ENCODE results near the gene SLC6A9. TPM values are rescaled to one million over a fixed set of nuclear protein-coding genes. Genes with fewer than 3 reads are reported as not detected.

The SLC6A9 gene
- total RNA-seq, 1 experiment from 2014 or later: 9.2 TPM

GRCh38 chr1:43961692-43962091 lies 69.6 kb downstream of the SLC6A9 start:
- no peaks in the 10 kb centered on the region for H3K4me1 ChIP-seq (ENCODE audit: control insufficient read depth, insufficient read depth, low read length)
- no peak for ATAC-seq
- no peak overlapping the region for H3K4me3 ChIP-seq (ENCODE audit: low read depth in 2 of 2, low read length in 2 of 2)
- peaks cover 3% of the 10 kb centered on the region for H3K36me3 ChIP-seq (ENCODE audit: control insufficient read depth, insufficient read depth, low read length)
- in situ Hi-C loops (cut with HindIII; ENCODE audit: low pct_unique_long_range_greater_than_20kb, low sequenced_read_pairs) (no loop called here), intact Hi-C loops (cut with micrococcal nuclease; ENCODE audit: unreplicated experiment) (no loop called here)
- POLR2A ChIA-PET: no interaction called here
- TF ChIP-seq SIN3A (IDR thresholded peaks at IDR 0.05; ENCODE audit: borderline replicate concordance, insufficient read depth, low read depth, low read length) (no peak), TCF7L2 (IDR thresholded peaks at IDR 0.05; ENCODE audit: low read depth, low read length) (no peak), POLR2AphosphoS5 (IDR thresholded peaks at IDR 0.05; ENCODE audit: low read depth, low read length) (no peak), CTCF (IDR thresholded peaks at IDR 0.05) (no peak), REST (IDR thresholded peaks at IDR 0.05; ENCODE audit: insufficient read depth in 1 of 2, low read depth in 2 of 2, low read length in 1 of 2) (no peak)
- BruUV-seq (replicated peaks): no TSS peak
- CTCF ChIA-PET: no interaction called here
- H3K27ac ChIP-seq (ENCODE audit: low read length): no peak overlapping the region
- H3K27me3 ChIP-seq (ENCODE audit: control insufficient read depth, insufficient read depth, low read length): no peaks in the 10 kb centered on the region
- no peak for DNase-seq (ENCODE audit: low read depth, low spot score)
- H3K9me3 ChIP-seq (ENCODE audit: control insufficient read depth, insufficient read depth, low read depth, low read length): no peaks in the 10 kb centered on the region

GRCh38 chr1:43960798-43961197 lies 70.5 kb downstream of the SLC6A9 start:
- no TSS peak for BruUV-seq (replicated peaks)
- ChIA-PET POLR2A (no interaction called here), CTCF (no interaction called here)
- in situ Hi-C loops (cut with HindIII; ENCODE audit: low pct_unique_long_range_greater_than_20kb, low sequenced_read_pairs): no loop called here
- Histone ChIP-seq H3K36me3 (ENCODE audit: control insufficient read depth, insufficient read depth, low read length) (peaks cover 3% of the 10 kb centered on the region), H3K27me3 (ENCODE audit: control insufficient read depth, insufficient read depth, low read length) (no peaks in the 10 kb centered on the region), H3K4me1 (ENCODE audit: control insufficient read depth, insufficient read depth, low read length) (no peaks in the 10 kb centered on the region), H3K4me3 (ENCODE audit: low read depth in 2 of 2, low read length in 2 of 2) (no peak overlapping the region), H3K9me3 (ENCODE audit: control insufficient read depth, insufficient read depth, low read depth, low read length) (no peaks in the 10 kb centered on the region), H3K27ac (ENCODE audit: low read length) (no peak overlapping the region)
- DNase-seq (ENCODE audit: low read depth, low spot score) (no peak), ATAC-seq (no peak)
- intact Hi-C loops (cut with micrococcal nuclease; ENCODE audit: unreplicated experiment): no loop called here
- no peak for TF ChIP-seq REST (IDR thresholded peaks at IDR 0.05; ENCODE audit: insufficient read depth in 1 of 2, low read depth in 2 of 2, low read length in 1 of 2)
- no peak for TF ChIP-seq SIN3A (IDR thresholded peaks at IDR 0.05; ENCODE audit: borderline replicate concordance, insufficient read depth, low read depth, low read length)
- TF ChIP-seq TCF7L2 (IDR thresholded peaks at IDR 0.05; ENCODE audit: low read depth, low read length): no peak
- no peak for TF ChIP-seq CTCF (IDR thresholded peaks at IDR 0.05)
- TF ChIP-seq POLR2AphosphoS5 (IDR thresholded peaks at IDR 0.05; ENCODE audit: low read depth, low read length): no peak

Measured in Panc1 (cell line).